Fibroblast of lung (primary cell): ENCODE data around the gene AASS. TPM values are rescaled to one million over a fixed set of nuclear protein-coding genes. Genes with fewer than 3 reads are reported as not detected.

ENCODE experiments used
- DNase-seq, 2 donors: peaks; one replicate each; pipeline versions ENCODE4 v3.0.0 to v3.0.0-alpha.2; 2010; ENCODE audit warnings: low read depth in 2 of 2
- H2AFZ ChIP-seq: 2 replicates; pipeline ENCODE4 v1.5.1; 2012; ENCODE audit warnings: low read length, control low read depth, inconsistent platforms
- H3K27ac ChIP-seq: 2 replicates; pipeline ENCODE4 v1.5.1; 2011; ENCODE audit warnings: low read length, control low read depth; ENCODE audit not compliant: insufficient read depth
- H3K27me3 ChIP-seq: 2 replicates; pipeline ENCODE4 v1.5.1; 2011; ENCODE audit warnings: mild to moderate bottlenecking, low read length; ENCODE audit not compliant: control insufficient read depth, insufficient read depth
- H3K36me3 ChIP-seq: 2 replicates; pipeline ENCODE4 v1.5.1; 2011; ENCODE audit warnings: low read length; ENCODE audit not compliant: control insufficient read depth, insufficient read depth
- H3K4me1 ChIP-seq: 2 replicates; pipeline ENCODE4 v1.5.1; 2011; ENCODE audit warnings: low read length; ENCODE audit not compliant: control insufficient read depth, insufficient read depth; ENCODE audit errors: extremely low read depth
- H3K4me2 ChIP-seq: 2 replicates; pipeline ENCODE4 v1.5.1; 2011; ENCODE audit warnings: low read length, control low read depth; ENCODE audit not compliant: insufficient read depth; ENCODE audit errors: extremely low read depth
- H3K4me3 ChIP-seq, 4 experiments: fragments of 200-600 bp in 1 of 4; sonication (generic) in 1 of 4; replicated peaks in 1 of 4; 2 replicates each; pipeline ENCODE4 v1.5.1; 2011 to 2016; ENCODE audit warnings: low read length in 4 of 4, low read depth in 3 of 4, mild to moderate bottlenecking in 3 of 4, control low read depth in 2 of 4, inconsistent platforms in 1 of 4, mixed read lengths in 1 of 4; ENCODE audit not compliant: insufficient read depth in 1 of 4; ENCODE audit errors: control extremely low read depth in 1 of 4
- H3K79me2 ChIP-seq: 2 replicates; pipeline ENCODE4 v1.5.1; 2012; ENCODE audit warnings: mild to moderate bottlenecking, low read length, inconsistent platforms; ENCODE audit not compliant: control insufficient read depth, insufficient read depth
- H3K9ac ChIP-seq: 2 replicates; pipeline ENCODE4 v1.5.1; 2011; ENCODE audit warnings: mild to moderate bottlenecking, low read length, control low read depth; ENCODE audit not compliant: insufficient read depth
- H3K9me3 ChIP-seq: 2 replicates; pipeline ENCODE4 v1.5.1; 2012; ENCODE audit warnings: low read depth, low read length; ENCODE audit not compliant: control insufficient read depth, insufficient read depth
- H4K20me1 ChIP-seq: 2 replicates; pipeline ENCODE4 v1.5.1; 2011; ENCODE audit warnings: low read length; ENCODE audit not compliant: control insufficient read depth, insufficient read depth; ENCODE audit errors: extremely low read depth
- EZH2 ChIP-seq: IDR thresholded peaks from 2 replicates; pipeline ENCODE4 v1.5.1; 2012; ENCODE audit warnings: low read length, control low read depth, mild to moderate bottlenecking; ENCODE audit errors: missing control alignments
- polyA minus RNA-seq: library from RNA; depleted of rRNA, polyadenylated mRNA; stranded (reverse); fragments of >200 nt; gene quantifications from 2 replicates; pipeline ENCODE4 v1.2.3, GENCODE V29; 2011; ENCODE audit warnings: low replicate concordance
- polyA plus RNA-seq, 2 donors: library from polyadenylated mRNA; depleted of rRNA in 1 of 2; stranded (reverse) in 1 of 2; unstranded in 1 of 2; fragments of >200 nt; gene quantifications; 2 replicates each; pipeline ENCODE4 v1.2.1, GENCODE V29; 2011 to 2012; ENCODE audit warnings: missing spikeins in 1 of 2
- total RNA-seq: library from RNA; depleted of rRNA; stranded (reverse); fragments of >200 nt; gene quantifications from 2 replicates; pipeline ENCODE4 v1.2.1, GENCODE V29; 2014
- TF ChIP-seq, protein P1 (sequence below), 2 donors: IDR thresholded peaks in 1 of 2; conservative IDR thresholded peaks in 1 of 2; 1 replicate in 1 of 2; 2 replicates in 1 of 2; pipeline ENCODE4 v1.5.1; 2011 to 2012; ENCODE audit warnings: low read length in 2 of 2, control low read depth in 1 of 2, inconsistent platforms in 1 of 2, low read depth in 1 of 2, mild to moderate bottlenecking in 1 of 2

AASS gene
- total RNA-seq (31.6 and 49.2 TPM in 2 replicates), polyA plus RNA-seq (8.6 and 8.8 TPM in 2 replicates), polyA minus RNA-seq (4.4 and 8.0 TPM in 2 replicates)
- 9.1 and 9.8 TPM in 2 replicates for polyA plus RNA-seq (2012)

DNA sequence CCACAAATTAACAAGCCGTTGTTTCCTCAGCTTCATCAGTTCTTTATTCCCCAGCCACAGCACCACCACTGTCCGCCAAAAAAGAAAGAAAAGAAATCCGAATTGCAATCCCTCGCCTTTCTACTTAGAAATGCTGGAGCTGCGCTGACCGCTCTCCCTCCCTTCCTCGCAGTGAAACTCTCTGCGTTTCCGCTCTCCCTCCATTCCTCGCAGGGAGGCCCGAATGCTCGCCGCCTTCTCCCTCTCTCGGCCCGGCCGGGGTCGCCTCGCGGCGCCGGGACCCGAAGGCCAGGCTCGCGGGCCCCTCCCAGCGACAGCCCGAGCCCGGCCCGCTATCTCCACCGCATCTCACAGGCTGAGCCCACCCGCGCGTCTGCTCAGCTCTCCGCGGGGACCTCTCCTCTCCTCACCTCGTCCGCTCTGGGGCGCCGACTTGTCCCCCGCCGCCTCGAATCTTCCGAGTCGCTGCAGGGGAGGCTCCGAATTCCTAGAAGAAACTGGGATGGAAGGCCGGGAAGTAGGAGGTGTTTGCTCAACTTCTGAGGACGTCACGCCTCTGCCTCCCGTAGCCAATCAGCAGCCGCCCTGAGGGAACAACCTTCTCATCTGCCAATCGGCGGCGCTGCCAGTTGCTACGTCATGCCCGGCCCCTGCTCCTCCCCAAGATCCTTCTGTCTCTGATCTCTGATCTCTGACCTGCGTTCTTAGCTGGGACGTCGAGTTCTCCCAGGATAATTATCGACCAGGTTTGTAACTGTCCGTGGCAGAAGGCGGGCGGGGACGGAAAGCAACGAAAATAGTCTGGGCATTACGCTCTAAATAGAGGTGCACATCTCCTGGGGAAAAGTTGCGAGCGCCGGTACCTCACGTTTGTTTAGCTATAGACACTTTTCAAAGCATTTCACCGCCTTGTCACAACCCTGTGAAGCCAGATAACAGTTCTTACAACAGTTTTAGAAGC, at the start of gene AASS:
TSS of gene AASS (minus strand) at position 499 of the 961 bp plus-strand sequence. CDS start 10,523 bp downstream, outside the sequence.
- Histone ChIP-seq H2AFZ (peak within 1 kb of the TSS; percentile 65), H3K36me3 (no peaks in the 10 kb centered on the region), H3K4me1 (no peaks in the 10 kb centered on the region), H3K27ac (peak within 1 kb of the TSS; percentile 89), H3K27me3 (no peaks in the 10 kb centered on the region), H3K79me2 (peaks cover 23% of the 10 kb centered on the region), H3K4me3 (peak within 1 kb of the TSS; percentile 70 to 85 (median 77)), H3K9me3 (no peaks in the 10 kb centered on the region), H3K4me2 (peak within 1 kb of the TSS; percentile 80), H3K9ac (peak within 1 kb of the TSS; percentile 85), H4K20me1 (no peaks in the 10 kb centered on the region)
- TF ChIP-seq, protein P1, sequence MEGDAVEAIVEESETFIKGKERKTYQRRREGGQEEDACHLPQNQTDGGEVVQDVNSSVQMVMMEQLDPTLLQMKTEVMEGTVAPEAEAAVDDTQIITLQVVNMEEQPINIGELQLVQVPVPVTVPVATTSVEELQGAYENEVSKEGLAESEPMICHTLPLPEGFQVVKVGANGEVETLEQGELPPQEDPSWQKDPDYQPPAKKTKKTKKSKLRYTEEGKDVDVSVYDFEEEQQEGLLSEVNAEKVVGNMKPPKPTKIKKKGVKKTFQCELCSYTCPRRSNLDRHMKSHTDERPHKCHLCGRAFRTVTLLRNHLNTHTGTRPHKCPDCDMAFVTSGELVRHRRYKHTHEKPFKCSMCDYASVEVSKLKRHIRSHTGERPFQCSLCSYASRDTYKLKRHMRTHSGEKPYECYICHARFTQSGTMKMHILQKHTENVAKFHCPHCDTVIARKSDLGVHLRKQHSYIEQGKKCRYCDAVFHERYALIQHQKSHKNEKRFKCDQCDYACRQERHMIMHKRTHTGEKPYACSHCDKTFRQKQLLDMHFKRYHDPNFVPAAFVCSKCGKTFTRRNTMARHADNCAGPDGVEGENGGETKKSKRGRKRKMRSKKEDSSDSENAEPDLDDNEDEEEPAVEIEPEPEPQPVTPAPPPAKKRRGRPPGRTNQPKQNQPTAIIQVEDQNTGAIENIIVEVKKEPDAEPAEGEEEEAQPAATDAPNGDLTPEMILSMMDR (conservative IDR thresholded peaks at IDR 0.05 in 1 of 2, IDR thresholded peaks at IDR 0.05 in 1 of 2; ENCODE audit: low read depth in 1 of 2, low read length in 2 of 2): peak in 1 of 2 donors; percentile 4
- no peak for TF ChIP-seq EZH2
- DNase-seq: peak; percentile 96

DNA sequence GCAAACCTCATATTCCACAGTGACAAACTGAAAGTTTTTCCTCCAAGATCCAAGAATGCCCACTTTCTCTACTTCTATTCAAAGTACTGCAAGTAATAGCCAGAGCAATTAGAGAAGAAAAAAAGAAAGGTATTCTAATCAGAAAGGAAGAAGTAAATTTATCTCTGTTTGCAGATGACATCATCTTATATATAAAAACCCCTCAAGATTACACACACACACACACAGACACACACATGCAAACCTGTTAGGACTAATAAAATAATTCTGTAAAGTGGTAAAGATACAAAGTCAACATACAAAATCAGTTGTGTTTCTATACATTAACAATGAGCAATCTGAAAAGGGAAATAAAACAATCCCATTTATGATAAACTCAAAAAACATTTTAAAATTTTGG, 44.7 kb upstream of the AASS start:
- TF ChIP-seq, protein P1 (conservative IDR thresholded peaks at IDR 0.05 in 1 of 2, IDR thresholded peaks at IDR 0.05 in 1 of 2; ENCODE audit: low read depth in 1 of 2, low read length in 2 of 2): no peak
- no peak for TF ChIP-seq EZH2
- no peak for DNase-seq
- Histone ChIP-seq H4K20me1 (no peaks in the 10 kb centered on the region), H3K9me3 (no peaks in the 10 kb centered on the region), H3K9ac (no peak overlapping the region), H3K27me3 (no peaks in the 10 kb centered on the region), H3K36me3 (no peaks in the 10 kb centered on the region), H3K4me1 (no peaks in the 10 kb centered on the region), H3K27ac (no peak overlapping the region), H2AFZ (no peak overlapping the region), H3K4me3 (no peak overlapping the region), H3K79me2 (no peaks in the 10 kb centered on the region), H3K4me2 (no peak overlapping the region)

DNA sequence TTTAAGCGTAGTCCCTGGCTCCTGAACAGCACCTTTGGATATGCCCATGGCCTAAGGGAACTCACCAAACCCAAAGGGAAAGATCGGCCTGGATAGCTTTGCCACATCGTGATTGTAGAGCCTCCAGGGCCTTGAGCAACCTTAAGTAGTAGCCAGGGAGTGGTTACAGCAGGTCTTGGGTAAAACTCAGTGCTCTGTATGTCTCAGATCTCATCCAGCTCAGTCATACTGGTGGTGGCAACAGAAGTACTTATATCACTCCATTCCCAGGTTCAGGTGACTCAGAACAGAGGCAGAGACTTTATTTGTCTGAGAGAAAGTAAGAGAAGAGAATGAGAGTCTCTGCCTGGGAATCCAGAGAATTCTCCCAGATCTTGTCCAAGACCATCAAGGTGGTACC, 39.1 kb upstream of the AASS start:
- no peak overlapping the region for H3K27ac ChIP-seq
- H3K9me3 ChIP-seq: no peaks in the 10 kb centered on the region
- TF ChIP-seq EZH2: no peak
- TF ChIP-seq, protein P1 (conservative IDR thresholded peaks at IDR 0.05 in 1 of 2, IDR thresholded peaks at IDR 0.05 in 1 of 2; ENCODE audit: low read depth in 1 of 2, low read length in 2 of 2): no peak
- H3K36me3 ChIP-seq: no peaks in the 10 kb centered on the region
- H3K4me3 ChIP-seq: no peak overlapping the region
- H3K4me2 ChIP-seq: no peak overlapping the region
- H3K9ac ChIP-seq: no peak overlapping the region
- no peaks in the 10 kb centered on the region for H3K27me3 ChIP-seq
- H2AFZ ChIP-seq: no peak overlapping the region
- no peaks in the 10 kb centered on the region for H3K79me2 ChIP-seq
- no peaks in the 10 kb centered on the region for H3K4me1 ChIP-seq
- H4K20me1 ChIP-seq: no peaks in the 10 kb centered on the region
- no peak for DNase-seq
